Neutrophil (primary cell): Measurements from ENCODE around the gene CERK.
A peak's percentile ranks its signal among the peaks of the same experiment; 100 is the strongest.

ENCODE experiments used
- H3K27ac ChIP-seq: fragments of 200-600 bp; sonication (generic); 2 replicates; pipeline ENCODE4 v1.5.1; 2016; ENCODE audit warnings: mild to moderate bottlenecking, moderate library complexity
- H3K27me3 ChIP-seq: fragments of 200-600 bp; sonication (generic); 2 replicates; pipeline ENCODE4 v1.6.0; 2016; ENCODE audit warnings: mild to moderate bottlenecking
- H3K36me3 ChIP-seq: fragments of 200-600 bp; sonication (generic); 2 replicates; pipeline ENCODE4 v1.5.1; 2017
- H3K4me1 ChIP-seq, 2 experiments: fragments of 200-600 bp in 1 of 2; sonication (generic) in 1 of 2; 1 replicate in 1 of 2; 2 replicates in 1 of 2; pipeline versions ENCODE4 v1.5.1 to v1.6.1; 2013 to 2016; ENCODE audit warnings: low read depth in 1 of 2, low read length in 1 of 2, mild to moderate bottlenecking in 1 of 2, moderate library complexity in 1 of 2; ENCODE audit not compliant: control insufficient read depth in 1 of 2, insufficient read depth in 1 of 2
- H3K4me3 ChIP-seq, 2 experiments: fragments of 200-600 bp in 1 of 2; sonication (generic) in 1 of 2; 1 replicate in 1 of 2; 2 replicates in 1 of 2; pipeline ENCODE4 v1.5.1; 2013 to 2016; ENCODE audit warnings: low read depth in 1 of 2, low read length in 1 of 2, mild to moderate bottlenecking in 1 of 2, moderate library complexity in 1 of 2
- H3K9me3 ChIP-seq: fragments of 200-600 bp; sonication (generic); 2 replicates; pipeline ENCODE4 v1.5.1; 2016
- CTCF ChIP-seq: fragments of 200-600 bp; sonication (generic); IDR thresholded peaks from 2 replicates; pipeline ENCODE4 v1.5.1; 2016; ENCODE audit warnings: antibody characterized with exemption

The CERK gene

GRCh38 chr22:46657996-46658947 lies 79.8 kb downstream of the CERK start:
- peaks cover 43% of the 10 kb centered on the region for H3K36me3 ChIP-seq
- peak overlapping the region; percentile 66 for H3K27ac ChIP-seq
- TF ChIP-seq CTCF = no peak
- H3K27me3 ChIP-seq = no peaks in the 10 kb centered on the region
- H3K4me3 ChIP-seq = no peak overlapping the region
- H3K9me3 ChIP-seq = no peaks in the 10 kb centered on the region
- peaks cover 30 to 40% of the 10 kb centered on the region in 2 experiments for H3K4me1 ChIP-seq

DNA sequence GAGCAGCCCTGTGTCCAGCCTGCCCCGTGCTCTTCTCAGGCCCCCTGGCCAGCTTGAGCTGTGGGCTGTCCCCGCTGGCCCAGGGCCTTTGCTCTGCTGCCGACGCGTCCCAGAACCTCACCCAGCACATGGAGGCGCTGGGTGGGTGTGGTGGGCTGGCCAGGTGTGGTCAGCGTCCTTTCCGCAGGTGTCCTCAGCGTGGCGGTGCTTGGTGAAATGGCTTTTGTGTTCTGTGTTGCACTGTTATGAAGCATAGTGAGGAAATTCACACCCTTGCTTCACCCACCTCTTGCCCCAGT lies 80.4 kb downstream of the CERK start:
- Histone ChIP-seq H3K36me3 (peaks cover 37% of the 10 kb centered on the region), H3K9me3 (no peaks in the 10 kb centered on the region), H3K4me3 (no peak overlapping the region), H3K27me3 (no peaks in the 10 kb centered on the region), H3K27ac (peak overlapping the region; percentile 66), H3K4me1 (peaks cover 31 to 43% of the 10 kb centered on the region in 2 experiments)
- TF ChIP-seq CTCF = no peak

DNA sequence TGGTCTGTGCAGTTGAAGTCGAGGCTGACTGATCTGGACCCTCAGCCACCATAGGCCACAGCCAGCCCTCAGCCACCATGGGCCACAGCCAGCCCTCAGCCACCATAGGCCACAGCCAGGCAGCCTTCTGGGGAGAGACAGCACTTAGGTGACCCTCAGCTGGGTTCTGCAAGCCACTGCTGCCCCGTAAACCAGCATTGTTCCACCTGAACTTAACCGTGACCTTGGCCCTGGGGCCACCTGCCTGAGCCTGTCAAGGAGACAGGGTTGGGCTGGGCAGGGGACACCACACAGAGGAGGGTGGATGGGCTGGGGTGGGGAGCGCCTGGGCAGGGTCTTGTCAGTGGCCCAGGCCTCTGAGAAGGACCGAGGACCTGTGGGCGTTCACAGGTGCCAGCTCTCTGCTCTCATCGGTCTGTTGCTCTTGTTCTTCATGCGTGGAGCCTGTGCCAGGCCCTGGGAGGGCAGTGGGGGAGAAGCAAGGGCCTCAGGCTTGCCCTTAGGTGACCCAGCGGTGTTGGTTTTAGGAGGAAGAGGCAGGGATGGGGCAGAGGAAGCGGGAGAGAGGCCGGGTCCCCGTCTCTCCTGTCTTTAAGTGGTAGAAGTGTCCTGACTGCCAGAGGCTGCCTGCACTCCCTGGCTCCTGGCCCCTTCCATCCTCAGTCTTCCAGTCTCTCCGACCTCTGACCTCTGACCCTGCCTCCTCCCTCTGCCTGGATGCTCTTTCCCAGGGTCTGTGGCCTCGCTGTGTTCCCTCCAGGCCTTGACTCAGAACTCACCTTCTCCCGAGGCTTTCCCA lies 81.0 kb downstream of the CERK start:
- Histone ChIP-seq H3K27me3 (no peaks in the 10 kb centered on the region), H3K4me3 (no peak overlapping the region), H3K9me3 (no peaks in the 10 kb centered on the region), H3K27ac (peak overlapping the region; percentile 66), H3K4me1 (peaks cover 31 to 43% of the 10 kb centered on the region in 2 experiments), H3K36me3 (peaks cover 31% of the 10 kb centered on the region)
- TF ChIP-seq CTCF = no peak

- Histone ChIP-seq H3K4me3 (no peak overlapping the region), H3K4me1 (peaks cover 31 to 43% of the 10 kb centered on the region in 2 experiments), H3K9me3 (no peaks in the 10 kb centered on the region), H3K27ac (no peak overlapping the region), H3K27me3 (no peaks in the 10 kb centered on the region), H3K36me3 (peaks cover 21% of the 10 kb centered on the region)
- no peak for TF ChIP-seq CTCF
These were observed 82.0 kb downstream of the CERK start for GRCh38 chr22:46655861-46656608.

- Histone ChIP-seq H3K9me3 (no peaks in the 10 kb centered on the region), H3K27me3 (no peaks in the 10 kb centered on the region), H3K4me1 (peaks cover 33 to 36% of the 10 kb centered on the region in 2 experiments), H3K36me3 (peaks cover 17% of the 10 kb centered on the region), H3K27ac (no peak overlapping the region), H3K4me3 (no peak overlapping the region)
- no peak for TF ChIP-seq CTCF
These were observed 83.0 kb downstream of the CERK start for GRCh38 chr22:46654927-46655595.
